NCI-H446 treated with DMSO at 0.1 percent for 48 hours (cell line): ENCODE results near the gene CEP104.
"Not testable (repeated sequence)": the region's sequence is repeated elsewhere in the genome, so short reads cannot be mapped to it uniquely, and the experiment has no call there.

Source experiments
- DNase-seq: peaks from one replicate; lab custom pipeline; 2025; lab: John Stamatoyannopoulos, UW

CEP104 gene

GRCh38 chr1:3825356-3825755 is 31.7 kb downstream of the CEP104 start:
- no peak for DNase-seq

GRCh38 chr1:3824650-3825049 is 32.4 kb downstream of the CEP104 start:
- DNase-seq, result no peak

GRCh38 chr1:3822421-3822820 is 34.6 kb downstream of the CEP104 start:
- DNase-seq, result no peak

GRCh38 chr1:3821908-3822307 is 35.1 kb downstream of the CEP104 start:
- DNase-seq, result no peak

GRCh38 chr1:3821447-3821846 is 35.6 kb downstream of the CEP104 start:
- DNase-seq, result no peak

GRCh38 chr1:3821004-3821403 is 36.0 kb downstream of the CEP104 start:
- DNase-seq, result peak; percentile 72

GRCh38 chr1:3820316-3820715 is 36.7 kb downstream of the CEP104 start:
- DNase-seq, result no peak

GRCh38 chr1:3819771-3820200 is 37.2 kb downstream of the CEP104 start:
- no peak for DNase-seq

GRCh38 chr1:3817821-3818597 is 39.0 kb downstream of the CEP104 start:
- no peak for DNase-seq

GRCh38 chr1:3817138-3817740 is 39.8 kb downstream of the CEP104 start:
- DNase-seq, result no peak

- no peak for DNase-seq
These were observed 40.5 kb downstream of the CEP104 start for GRCh38 chr1:3816331-3817137.

- no peak for DNase-seq
These were observed 42.0 kb downstream of the CEP104 start for GRCh38 chr1:3814771-3815561.

- DNase-seq, result no peak
These were observed 42.9 kb downstream of the CEP104 start for GRCh38 chr1:3814065-3814464.

- no peak for DNase-seq
These were observed 45.5 kb downstream of the CEP104 start for GRCh38 chr1:3811595-3811911.

GRCh38 chr1:3810149-3810761 is 46.8 kb downstream of the CEP104 start:
- not testable (repeated sequence) for DNase-seq

- no peak for DNase-seq
These were observed 47.3 kb downstream of the CEP104 start for GRCh38 chr1:3809680-3810079.

- no peak for DNase-seq
These were observed 49.2 kb downstream of the CEP104 start for GRCh38 chr1:3807769-3808168.

- no peak for DNase-seq
These were observed 52.0 kb downstream of the CEP104 start for GRCh38 chr1:3805038-3805437.

GRCh38 chr1:3804627-3804944 is 52.4 kb downstream of the CEP104 start:
- DNase-seq, result not testable (repeated sequence)

- DNase-seq, result no peak
These were observed 52.9 kb downstream of the CEP104 start for GRCh38 chr1:3803905-3804626.

- DNase-seq, result not testable (repeated sequence)
These were observed 56.2 kb downstream of the CEP104 start for GRCh38 chr1:3800795-3801194.
